ENCODE measurements around the gene DISC1. TPM values are rescaled to one million over a fixed set of nuclear protein-coding genes. Genes with fewer than 3 reads are reported as not detected.

The DISC1 gene
- total RNA-seq, 1 experiment from 2014 or later = 0.36 TPM

GRCh38 chr1:231861541-231862481, 235.2 kb downstream of the DISC1 start:
- TF ChIP-seq, protein P1, sequence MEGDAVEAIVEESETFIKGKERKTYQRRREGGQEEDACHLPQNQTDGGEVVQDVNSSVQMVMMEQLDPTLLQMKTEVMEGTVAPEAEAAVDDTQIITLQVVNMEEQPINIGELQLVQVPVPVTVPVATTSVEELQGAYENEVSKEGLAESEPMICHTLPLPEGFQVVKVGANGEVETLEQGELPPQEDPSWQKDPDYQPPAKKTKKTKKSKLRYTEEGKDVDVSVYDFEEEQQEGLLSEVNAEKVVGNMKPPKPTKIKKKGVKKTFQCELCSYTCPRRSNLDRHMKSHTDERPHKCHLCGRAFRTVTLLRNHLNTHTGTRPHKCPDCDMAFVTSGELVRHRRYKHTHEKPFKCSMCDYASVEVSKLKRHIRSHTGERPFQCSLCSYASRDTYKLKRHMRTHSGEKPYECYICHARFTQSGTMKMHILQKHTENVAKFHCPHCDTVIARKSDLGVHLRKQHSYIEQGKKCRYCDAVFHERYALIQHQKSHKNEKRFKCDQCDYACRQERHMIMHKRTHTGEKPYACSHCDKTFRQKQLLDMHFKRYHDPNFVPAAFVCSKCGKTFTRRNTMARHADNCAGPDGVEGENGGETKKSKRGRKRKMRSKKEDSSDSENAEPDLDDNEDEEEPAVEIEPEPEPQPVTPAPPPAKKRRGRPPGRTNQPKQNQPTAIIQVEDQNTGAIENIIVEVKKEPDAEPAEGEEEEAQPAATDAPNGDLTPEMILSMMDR (IDR thresholded peaks at IDR 0.05) = no peak
- TF ChIP-seq REST (IDR thresholded peaks at IDR 0.05; ENCODE audit: insufficient read depth in 1 of 2, low read depth in 2 of 2, low read length in 1 of 2) (no peak), TCF7L2 (IDR thresholded peaks at IDR 0.05; ENCODE audit: low read depth, low read length) (no peak), SIN3A (IDR thresholded peaks at IDR 0.05; ENCODE audit: borderline replicate concordance, insufficient read depth, low read depth, low read length) (no peak)
- POLR2A ChIA-PET = interaction anchor here (0.7 kb wide), 1 partner anchor 343 kb away, joined by 16 read pairs; no protein-coding TSS in a partner anchor
- BruUV-seq (replicated peaks) = no TSS peak
- Histone ChIP-seq H3K9me3 (ENCODE audit: control insufficient read depth, insufficient read depth, low read depth, low read length) (no peaks in the 10 kb centered on the region), H3K27ac (ENCODE audit: low read length) (no peak overlapping the region), H3K27me3 (ENCODE audit: control insufficient read depth, insufficient read depth, low read length) (no peaks in the 10 kb centered on the region), H3K4me1 (ENCODE audit: control insufficient read depth, insufficient read depth, low read length) (no peaks in the 10 kb centered on the region), H3K36me3 (ENCODE audit: control insufficient read depth, insufficient read depth, low read length) (no peaks in the 10 kb centered on the region), H3K4me3 (ENCODE audit: low read depth in 2 of 2, low read length in 2 of 2) (no peak overlapping the region)
- ATAC-seq (no peak), DNase-seq (ENCODE audit: low read depth, low spot score) (no peak)
- intact Hi-C loops (cut with micrococcal nuclease; ENCODE audit: unreplicated experiment) = no loop called here
- CTCF ChIA-PET = no interaction called here
- in situ Hi-C loops (cut with HindIII; ENCODE audit: low pct_unique_long_range_greater_than_20kb, low sequenced_read_pairs) = no loop called here

GRCh38 chr1:231862611-231863010, 236.0 kb downstream of the DISC1 start:
- CTCF ChIA-PET = no interaction called here
- H3K27me3 ChIP-seq (ENCODE audit: control insufficient read depth, insufficient read depth, low read length) = no peaks in the 10 kb centered on the region
- no TSS peak for BruUV-seq (replicated peaks)
- intact Hi-C loops (cut with micrococcal nuclease; ENCODE audit: unreplicated experiment) = no loop called here
- no peaks in the 10 kb centered on the region for H3K36me3 ChIP-seq (ENCODE audit: control insufficient read depth, insufficient read depth, low read length)
- H3K4me3 ChIP-seq (ENCODE audit: low read depth in 2 of 2, low read length in 2 of 2) = no peak overlapping the region
- DNase-seq (ENCODE audit: low read depth, low spot score) (no peak), ATAC-seq (no peak)
- no peak overlapping the region for H3K27ac ChIP-seq (ENCODE audit: low read length)
- H3K4me1 ChIP-seq (ENCODE audit: control insufficient read depth, insufficient read depth, low read length) = no peaks in the 10 kb centered on the region
- POLR2A ChIA-PET = no interaction called here
- in situ Hi-C loops (cut with HindIII; ENCODE audit: low pct_unique_long_range_greater_than_20kb, low sequenced_read_pairs) = no loop called here
- H3K9me3 ChIP-seq (ENCODE audit: control insufficient read depth, insufficient read depth, low read depth, low read length) = no peaks in the 10 kb centered on the region
- TF ChIP-seq TCF7L2 (IDR thresholded peaks at IDR 0.05; ENCODE audit: low read depth, low read length) (no peak), POLR2AphosphoS5 (IDR thresholded peaks at IDR 0.05; ENCODE audit: low read depth, low read length) (no peak), REST (IDR thresholded peaks at IDR 0.05; ENCODE audit: insufficient read depth in 1 of 2, low read depth in 2 of 2, low read length in 1 of 2) (no peak), SIN3A (IDR thresholded peaks at IDR 0.05; ENCODE audit: borderline replicate concordance, insufficient read depth, low read depth, low read length) (no peak)
- TF ChIP-seq, protein P1 (IDR thresholded peaks at IDR 0.05) = no peak
